ENCODE results near the gene FTCDNL1.

Gene FTCDNL1

GRCh38 chr2:199792381-199792780 lies 58.6 kb downstream of the FTCDNL1 start:
- no peak for DNase-seq (ENCODE audit: low read depth, low spot score)

- no peak for DNase-seq (ENCODE audit: low read depth, low spot score)
Measured at GRCh38 chr2:199791326-199791725, 59.7 kb downstream of the FTCDNL1 start.

GRCh38 chr2:199784512-199784911 lies 66.5 kb downstream of the FTCDNL1 start:
- DNase-seq (ENCODE audit: low read depth, low spot score): no peak

GRCh38 chr2:199779589-199779988 lies 71.4 kb downstream of the FTCDNL1 start:
- no peak for DNase-seq (ENCODE audit: low read depth, low spot score)

GRCh38 chr2:199778655-199779054 lies 72.3 kb downstream of the FTCDNL1 start:
- no peak for DNase-seq (ENCODE audit: low read depth, low spot score)

GRCh38 chr2:199777916-199778315 lies 73.1 kb downstream of the FTCDNL1 start:
- DNase-seq (ENCODE audit: low read depth, low spot score): no peak

- no peak for DNase-seq (ENCODE audit: low read depth, low spot score)
Measured at GRCh38 chr2:199777315-199777714, 73.7 kb downstream of the FTCDNL1 start.

- no peak for DNase-seq (ENCODE audit: low read depth, low spot score)
Measured at GRCh38 chr2:199775267-199775666, 75.7 kb downstream of the FTCDNL1 start.

GRCh38 chr2:199772035-199772976 lies 78.7 kb downstream of the FTCDNL1 start:
- DNase-seq (ENCODE audit: low read depth, low spot score): no peak

GRCh38 chr2:199770716-199771115 lies 80.3 kb downstream of the FTCDNL1 start:
- DNase-seq (ENCODE audit: low read depth, low spot score): no peak

GRCh38 chr2:199765646-199766045 lies 85.3 kb downstream of the FTCDNL1 start:
- no peak for DNase-seq (ENCODE audit: low read depth, low spot score)

- DNase-seq (ENCODE audit: low read depth, low spot score): peak; percentile 28
Measured at GRCh38 chr2:199764273-199764800, 86.7 kb downstream of the FTCDNL1 start.

GRCh38 chr2:199762963-199763362 lies 88.0 kb downstream of the FTCDNL1 start:
- DNase-seq (ENCODE audit: low read depth, low spot score): no peak

- peak; percentile 18 for DNase-seq (ENCODE audit: low read depth, low spot score)
Measured at GRCh38 chr2:199760574-199760973, 90.4 kb downstream of the FTCDNL1 start.

- no peak for DNase-seq (ENCODE audit: low read depth, low spot score)
Measured at GRCh38 chr2:199757233-199757870, 93.6 kb downstream of the FTCDNL1 start.

- DNase-seq (ENCODE audit: low read depth, low spot score): no peak
Measured at GRCh38 chr2:199756743-199757142, 94.2 kb downstream of the FTCDNL1 start.

GRCh38 chr2:199756211-199756610 lies 94.8 kb downstream of the FTCDNL1 start:
- no peak for DNase-seq (ENCODE audit: low read depth, low spot score)

GRCh38 chr2:199754766-199755165 lies 96.2 kb downstream of the FTCDNL1 start:
- no peak for DNase-seq (ENCODE audit: low read depth, low spot score)

- DNase-seq (ENCODE audit: low read depth, low spot score): peak; percentile 50
Measured at GRCh38 chr2:199751492-199752120, 99.4 kb downstream of the FTCDNL1 start.

- no peak for DNase-seq (ENCODE audit: low read depth, low spot score)
Measured at GRCh38 chr2:199749571-199749970, 101.4 kb downstream of the FTCDNL1 start.

GRCh38 chr2:199744724-199745123 lies 106.3 kb downstream of the FTCDNL1 start:
- DNase-seq (ENCODE audit: low read depth, low spot score): peak; percentile 73

- DNase-seq (ENCODE audit: low read depth, low spot score): no peak
Measured at GRCh38 chr2:199744260-199744659, 106.7 kb downstream of the FTCDNL1 start.
